ENCODE results near the gene GANC. TPM values are rescaled to one million over a fixed set of nuclear protein-coding genes. Genes with fewer than 3 reads are reported as not detected.
"Not testable (repeated sequence)": the region's sequence is repeated elsewhere in the genome, so short reads cannot be mapped to it uniquely, and the experiment has no call there.

Gene GANC
- polyA plus RNA-seq, 3 donors = 14.5 to 24.4 (median 21.1) TPM

GRCh38 chr15:42289166-42289565, 16.2 kb downstream of the GANC start:
- H3K4me3 Mint-ChIP-seq = no peak overlapping the region
- intact Hi-C loops (cut with micrococcal nuclease) = no loop called here
- peaks cover 22% of the 10 kb centered on the region for H3K4me1 Mint-ChIP-seq
- no peaks in the 10 kb centered on the region for H3K9me3 ChIP-seq (replicated peaks in 1 of 2; ENCODE audit: control insufficient read depth in 1 of 2, insufficient read depth in 1 of 2, low read length in 2 of 2)
- H3K27me3 Mint-ChIP-seq (ENCODE audit: low read depth in 3 of 3) = no peaks in the 10 kb centered on the region
- TF ChIP-seq CTCF (IDR thresholded peaks at IDR 0.05) = no peak
- H3K9me3 Mint-ChIP-seq = peaks cover 0 to 2% (median 0%) of the 10 kb centered on the region in 7 donors
- H3K36me3 ChIP-seq (replicated peaks in 1 of 2; ENCODE audit: control insufficient read depth in 1 of 2, insufficient read depth in 2 of 2, low read length in 2 of 2) = peaks cover 74 to 85% of the 10 kb centered on the region in 2 donors
- no peaks in the 10 kb centered on the region for H4K20me1 ChIP-seq (ENCODE audit: insufficient read depth, low read length)
- H3K4me3 ChIP-seq (replicated peaks in 1 of 3; ENCODE audit: low read depth in 2 of 3, low read length in 3 of 3) = no peak overlapping the region
- no peak overlapping the region for H3K4me2 ChIP-seq (replicated peaks; ENCODE audit: extremely low read depth, low read length, poor library complexity, severe bottlenecking)
- H3K36me3 Mint-ChIP-seq = peaks cover 70 to 72% of the 10 kb centered on the region in 2 donors
- H3K27me3 ChIP-seq (ENCODE audit: control insufficient read depth in 2 of 2, insufficient read depth in 2 of 2, low read length in 2 of 2) = no peaks in the 10 kb centered on the region
- peaks cover 3% of the 10 kb centered on the region for H3K79me2 ChIP-seq (ENCODE audit: insufficient read depth, low read length)
- H3K27ac ChIP-seq (ENCODE audit: low read depth in 1 of 2, low read length in 2 of 2) = peak overlapping the region in 1 of 2 donors; percentile 4
- H3K4me1 ChIP-seq (ENCODE audit: control insufficient read depth in 1 of 2, insufficient read depth in 2 of 2, low read length in 2 of 2) = peaks cover 12 to 20% of the 10 kb centered on the region in 2 donors
- DNase-seq = no peak
- no peak overlapping the region for H3K27ac Mint-ChIP-seq
- no CpG with 5 or more reads among the region's 1 CpG for WGBS (ENCODE audit: insufficient coverage)
- H2AFZ ChIP-seq (ENCODE audit: insufficient read depth, low read depth, low read length, poor library complexity, severe bottlenecking) = no peak overlapping the region
- no peak overlapping the region for H3K9ac ChIP-seq (ENCODE audit: insufficient read depth, low read length, poor library complexity, severe bottlenecking)

GRCh38 chr15:42301004-42301403, 28.0 kb downstream of the GANC start:
- peak overlapping the region in 1 of 7 donors; percentile 46 for H3K27ac Mint-ChIP-seq
- H3K4me3 Mint-ChIP-seq; H3K4me2 ChIP-seq (replicated peaks; ENCODE audit: extremely low read depth, low read length, poor library complexity, severe bottlenecking); H3K9ac ChIP-seq (ENCODE audit: insufficient read depth, low read length, poor library complexity, severe bottlenecking); H3K79me2 ChIP-seq (ENCODE audit: insufficient read depth, low read length); H2AFZ ChIP-seq (ENCODE audit: insufficient read depth, low read depth, low read length, poor library complexity, severe bottlenecking); H3K4me1 Mint-ChIP-seq; H3K4me3 ChIP-seq (replicated peaks in 1 of 3; ENCODE audit: low read depth in 2 of 3, low read length in 3 of 3); intact Hi-C loops (cut with micrococcal nuclease); H3K27me3 ChIP-seq (ENCODE audit: control insufficient read depth in 2 of 2, insufficient read depth in 2 of 2, low read length in 2 of 2); H3K27ac ChIP-seq (ENCODE audit: low read depth in 1 of 2, low read length in 2 of 2); H4K20me1 ChIP-seq (ENCODE audit: insufficient read depth, low read length); H3K27me3 Mint-ChIP-seq (ENCODE audit: low read depth in 3 of 3); H3K4me1 ChIP-seq (ENCODE audit: control insufficient read depth in 1 of 2, insufficient read depth in 2 of 2, low read length in 2 of 2); DNase-seq: not testable (repeated sequence)
- 100% methylated on average over 4 of the region's 4 CpGs for WGBS (ENCODE audit: insufficient coverage)
- peaks cover 16 to 35% (median 29%) of the 10 kb centered on the region in 7 donors for H3K9me3 Mint-ChIP-seq
- H3K9me3 ChIP-seq (replicated peaks in 1 of 2; ENCODE audit: control insufficient read depth in 1 of 2, insufficient read depth in 1 of 2, low read length in 2 of 2) = peaks cover 0 to 15% of the 10 kb centered on the region in 2 donors
- peaks cover 38 to 47% of the 10 kb centered on the region in 2 donors for H3K36me3 Mint-ChIP-seq
- H3K36me3 ChIP-seq (replicated peaks in 1 of 2; ENCODE audit: control insufficient read depth in 1 of 2, insufficient read depth in 2 of 2, low read length in 2 of 2) = peaks cover 27 to 45% of the 10 kb centered on the region in 2 donors

Data from CD14-positive monocyte (primary cell).